Adrenal gland (tissue), 5 donors: ENCODE results near the gene CNP.

Experiments used
- POLR2A ChIP-seq, 2 donors: fragments of 450-650 bp; IDR thresholded peaks; one replicate each; pipeline ENCODE4 v1.6.1; 2017; ENCODE audit warnings: antibody characterized with exemption in 2 of 2, mild to moderate bottlenecking in 2 of 2, moderate library complexity in 1 of 2
- TF ChIP-seq, protein P1 (sequence below), 6 experiments: fragments of 450-650 bp in 4 of 6; fragments of 200-600 bp in 2 of 6; sonication (generic) in 1 of 6; IDR thresholded peaks; 1 replicate in 5 of 6; 2 replicates in 1 of 6; pipeline versions ENCODE4 v1.5.1 to v1.8.0; 2016 to 2021; ENCODE audit warnings: antibody characterized with exemption in 6 of 6, mild to moderate bottlenecking in 2 of 6, moderate library complexity in 1 of 6
- donor health status: DM: no; HTN: no; CAD: no.

DNA sequence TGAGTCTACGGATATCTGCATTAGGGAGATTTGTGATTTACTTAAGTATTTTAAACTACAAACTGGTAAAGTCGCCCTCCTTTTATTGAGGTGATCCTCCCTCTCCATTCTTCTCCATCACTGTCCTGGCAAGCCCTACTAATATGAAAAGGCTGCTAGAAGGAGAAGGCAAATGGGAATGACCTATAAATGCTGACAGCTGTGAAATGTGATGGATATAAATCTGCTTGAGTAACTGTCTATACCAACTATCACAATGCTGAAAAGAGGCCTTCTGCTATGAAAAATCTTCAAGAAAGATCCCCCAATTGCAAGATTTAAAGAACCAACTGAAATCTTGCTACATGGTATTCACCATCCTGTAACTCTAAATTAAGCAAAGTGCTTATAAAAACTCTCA, 35.1 kb downstream of the CNP start:
- TF ChIP-seq, protein P1, sequence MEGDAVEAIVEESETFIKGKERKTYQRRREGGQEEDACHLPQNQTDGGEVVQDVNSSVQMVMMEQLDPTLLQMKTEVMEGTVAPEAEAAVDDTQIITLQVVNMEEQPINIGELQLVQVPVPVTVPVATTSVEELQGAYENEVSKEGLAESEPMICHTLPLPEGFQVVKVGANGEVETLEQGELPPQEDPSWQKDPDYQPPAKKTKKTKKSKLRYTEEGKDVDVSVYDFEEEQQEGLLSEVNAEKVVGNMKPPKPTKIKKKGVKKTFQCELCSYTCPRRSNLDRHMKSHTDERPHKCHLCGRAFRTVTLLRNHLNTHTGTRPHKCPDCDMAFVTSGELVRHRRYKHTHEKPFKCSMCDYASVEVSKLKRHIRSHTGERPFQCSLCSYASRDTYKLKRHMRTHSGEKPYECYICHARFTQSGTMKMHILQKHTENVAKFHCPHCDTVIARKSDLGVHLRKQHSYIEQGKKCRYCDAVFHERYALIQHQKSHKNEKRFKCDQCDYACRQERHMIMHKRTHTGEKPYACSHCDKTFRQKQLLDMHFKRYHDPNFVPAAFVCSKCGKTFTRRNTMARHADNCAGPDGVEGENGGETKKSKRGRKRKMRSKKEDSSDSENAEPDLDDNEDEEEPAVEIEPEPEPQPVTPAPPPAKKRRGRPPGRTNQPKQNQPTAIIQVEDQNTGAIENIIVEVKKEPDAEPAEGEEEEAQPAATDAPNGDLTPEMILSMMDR (IDR thresholded peaks at IDR 0.05), result no peak
- TF ChIP-seq POLR2A (IDR thresholded peaks at IDR 0.05), result no peak
